Ureter (tissue), 1 donor: ENCODE results near the gene TAS2R43. TPM values are rescaled to one million over a fixed set of nuclear protein-coding genes. Genes with fewer than 3 reads are reported as not detected.
"Not testable (repeated sequence)": the region's sequence is repeated elsewhere in the genome, so short reads cannot be mapped to it uniquely, and the experiment has no call there.

Experiments
- DNase-seq: peaks from one replicate; pipeline ENCODE4 v3.0.0-alpha.2; 2020; ENCODE audit warnings: low spot score
- total RNA-seq: library from RNA; stranded (reverse); gene quantifications from one replicate; pipeline ENCODE4 v1.2.4, GENCODE V29; 2023
- donor health status: DM: yes; HTN: yes; CAD: no.

The TAS2R43 gene
- 3.0 TPM for total RNA-seq

- DNase-seq = no peak
Observed at GRCh38 chr12:11092128-11092527, at the start of gene TAS2R43. Gene TAS2R43 (minus strand): TSS chr12:11092313. CDS start chr12:11092229, 84 bp downstream.

- no peak for DNase-seq
Observed at GRCh38 chr12:11136075-11136474, 44.0 kb upstream of the TAS2R43 start.

- no peak for DNase-seq
Observed at GRCh38 chr12:11134305-11134704, 42.2 kb upstream of the TAS2R43 start, which contains the start of gene TAS2R30. Gene TAS2R30 (minus strand): TSS chr12:11134644. CDS start chr12:11134244, 400 bp downstream.

GRCh38 chr12:11133816-11134215 lies 41.7 kb upstream of the TAS2R43 start:
- no peak for DNase-seq

GRCh38 chr12:11133162-11133561 lies 41.0 kb upstream of the TAS2R43 start:
- no peak for DNase-seq

- no peak for DNase-seq
Observed at GRCh38 chr12:11130999-11131398, 38.9 kb upstream of the TAS2R43 start.

- no peak for DNase-seq
Observed at GRCh38 chr12:11130382-11130781, 38.3 kb upstream of the TAS2R43 start.

GRCh38 chr12:11114130-11114529 lies 22.0 kb upstream of the TAS2R43 start:
- DNase-seq = not testable (repeated sequence)

- DNase-seq = not testable (repeated sequence)
Observed at GRCh38 chr12:11111213-11111612, 19.1 kb upstream of the TAS2R43 start.

- no peak for DNase-seq
Observed at GRCh38 chr12:11108862-11109261, 16.7 kb upstream of the TAS2R43 start.

GRCh38 chr12:11107719-11108118 lies 15.6 kb upstream of the TAS2R43 start:
- DNase-seq = no peak

GRCh38 chr12:11106288-11106687 lies 14.2 kb upstream of the TAS2R43 start:
- no peak for DNase-seq

GRCh38 chr12:11105546-11105945 lies 13.4 kb upstream of the TAS2R43 start:
- no peak for DNase-seq

GRCh38 chr12:11094910-11095309 lies 2.8 kb upstream of the TAS2R43 start:
- not testable (repeated sequence) for DNase-seq

GRCh38 chr12:11089246-11089645 lies 2.9 kb downstream of the TAS2R43 start:
- no peak for DNase-seq

GRCh38 chr12:11085419-11085818 lies 6.7 kb downstream of the TAS2R43 start:
- no peak for DNase-seq

GRCh38 chr12:11081987-11082386 lies 10.1 kb downstream of the TAS2R43 start:
- DNase-seq = no peak

- DNase-seq = no peak
Observed at GRCh38 chr12:11078246-11078645, 13.9 kb downstream of the TAS2R43 start.

GRCh38 chr12:11075642-11076041 lies 16.5 kb downstream of the TAS2R43 start:
- no peak for DNase-seq

- no peak for DNase-seq
Observed at GRCh38 chr12:11071414-11071813, 20.7 kb downstream of the TAS2R43 start.

- no peak for DNase-seq
Observed at GRCh38 chr12:11070999-11071398, 21.1 kb downstream of the TAS2R43 start.

- no peak for DNase-seq
Observed at GRCh38 chr12:11069854-11070365, 22.2 kb downstream of the TAS2R43 start.

- DNase-seq = no peak
Observed at GRCh38 chr12:11067514-11067913, 24.6 kb downstream of the TAS2R43 start.

GRCh38 chr12:11062194-11062593 lies 29.9 kb downstream of the TAS2R43 start, which contains the start of gene TAS2R46:
Gene TAS2R46 (minus strand): TSS chr12:11062294. CDS start chr12:11062294, 0 bp downstream.
- DNase-seq = not testable (repeated sequence)
